GM23338 (cell line): ENCODE results near the gene CDK18. TPM values are rescaled to one million over a fixed set of nuclear protein-coding genes. Genes with fewer than 3 reads are reported as not detected.

Experiments used
- ATAC-seq: fragments of 200-7000 bp; cut with Tn5 transposase; 3 replicates; pipeline ENCODE4 v1.9.1; 2020
- DNase-seq: peaks from one replicate; pipeline ENCODE4 v3.0.0-alpha.2; 2015; ENCODE audit warnings: low spot score
- H2AFZ ChIP-seq: fragments of 200-600 bp; sonication (generic); 2 replicates; pipeline ENCODE4 v1.8.0; 2016; ENCODE audit warnings: antibody characterized with exemption, mild to moderate bottlenecking, moderate library complexity
- H3F3A ChIP-seq: fragments of 200-600 bp; sonication (generic); replicated peaks from 2 replicates; pipeline ENCODE4 v1.8.0; 2017; ENCODE audit warnings: antibody characterized with exemption, mixed run types, low read depth
- H3K27ac ChIP-seq: fragments of 200-600 bp; sonication (generic); 2 replicates; pipeline ENCODE4 v1.6.1; 2016; ENCODE audit warnings: low read depth
- H3K27me3 ChIP-seq: fragments of 200-600 bp; sonication (generic); 2 replicates; pipeline ENCODE4 v1.8.0; 2016; ENCODE audit warnings: mild to moderate bottlenecking, mixed run types, moderate library complexity; ENCODE audit not compliant: insufficient read depth
- H3K36me3 ChIP-seq: fragments of 200-600 bp; sonication (generic); 2 replicates; pipeline ENCODE4 v1.8.0; 2016; ENCODE audit warnings: mild to moderate bottlenecking; ENCODE audit not compliant: insufficient read depth
- H3K4me1 ChIP-seq: fragments of 200-600 bp; sonication (generic); 2 replicates; pipeline ENCODE4 v1.8.0; 2016; ENCODE audit warnings: mild to moderate bottlenecking, moderate library complexity; ENCODE audit not compliant: insufficient read depth
- H3K4me2 ChIP-seq: fragments of 200-600 bp; sonication (generic); 2 replicates; pipeline ENCODE4 v1.7.1; 2017; ENCODE audit warnings: mixed run types
- H3K4me3 ChIP-seq: fragments of 200-600 bp; sonication (generic); 2 replicates; pipeline ENCODE4 v1.6.1; 2016; ENCODE audit warnings: mixed run types
- H3K79me2 ChIP-seq: fragments of 200-600 bp; sonication (generic); replicated peaks from 2 replicates; pipeline ENCODE4 v1.8.0; 2017; ENCODE audit warnings: mild to moderate bottlenecking; ENCODE audit not compliant: insufficient read depth
- H3K9me2 ChIP-seq: fragments of 200-600 bp; sonication (generic); 2 replicates; pipeline ENCODE4 v1.8.0; 2017; ENCODE audit not compliant: insufficient read depth
- H4K20me1 ChIP-seq: fragments of 200-600 bp; sonication (generic); replicated peaks from 2 replicates; pipeline ENCODE4 v1.8.0; 2017; ENCODE audit warnings: mild to moderate bottlenecking; ENCODE audit not compliant: insufficient read depth
- H3K27ac Mint-ChIP-seq: 2 replicates; pipeline ENCODE4 v1.8.0; 2020; ENCODE audit warnings: inconsistent platforms, mild to moderate bottlenecking, moderate library complexity, mixed read lengths
- H3K27me3 Mint-ChIP-seq: 3 replicates; pipeline ENCODE4 v1.8.0; 2022; ENCODE audit warnings: low read depth, mild to moderate bottlenecking, moderate library complexity, mixed read lengths, inconsistent platforms; ENCODE audit not compliant: insufficient read depth, poor library complexity
- H3K36me3 Mint-ChIP-seq: 3 replicates; pipeline ENCODE4 v1.8.0; 2021; ENCODE audit warnings: low read depth, mild to moderate bottlenecking, inconsistent platforms, moderate library complexity, mixed read lengths
- H3K4me1 Mint-ChIP-seq: 3 replicates; pipeline ENCODE4 v1.8.0; 2020; ENCODE audit warnings: mild to moderate bottlenecking, inconsistent platforms, mixed read lengths
- H3K4me3 Mint-ChIP-seq: 3 replicates; pipeline ENCODE4 v1.8.0; 2021; ENCODE audit warnings: moderate library complexity, mild to moderate bottlenecking, inconsistent platforms, mixed read lengths
- H3K9me3 Mint-ChIP-seq: 3 replicates; pipeline ENCODE4 v1.8.0; 2020; ENCODE audit warnings: moderate library complexity, mild to moderate bottlenecking, inconsistent platforms, mixed read lengths
- ETS1 ChIP-seq: IDR thresholded peaks from 2 replicates; pipeline ENCODE4 v1.6.1; 2016; ENCODE audit warnings: antibody characterized with exemption
- JUNB ChIP-seq: IDR thresholded peaks from one replicate; pipeline ENCODE4 v1.6.1; 2016; ENCODE audit warnings: antibody characterized with exemption; ENCODE audit not compliant: unreplicated experiment
- NANOG ChIP-seq: IDR thresholded peaks from 2 replicates; pipeline ENCODE4 v1.6.1; 2016; ENCODE audit warnings: antibody characterized with exemption, borderline replicate concordance
- ZNF114 ChIP-seq: fragments of 250-450 bp; sonication (Bioruptor Pico); IDR thresholded peaks from 2 replicates; pipeline ENCODE4 v1.5.0; 2020; ENCODE audit warnings: mild to moderate bottlenecking, moderate library complexity
- ZNF331 ChIP-seq: fragments of 250-450 bp; sonication (Bioruptor Pico); IDR thresholded peaks from 2 replicates; pipeline ENCODE4 v1.5.0; 2020; ENCODE audit warnings: low read depth, mild to moderate bottlenecking, moderate library complexity
- ZNF462 ChIP-seq: fragments of 250-450 bp; sonication (Bioruptor Pico); IDR thresholded peaks from 2 replicates; pipeline ENCODE4 v1.5.0; 2020; ENCODE audit warnings: mild to moderate bottlenecking, moderate library complexity
- polyA plus RNA-seq: library from polyadenylated mRNA; unstranded; fragments of >200 nt; fragmentation: Nextera tagmentation; extraction: Ambion mirVana; gene quantifications from 2 replicates; pipeline ENCODE4 v1.2.1, GENCODE V29; 2016
- total RNA-seq: library from RNA; depleted of rRNA; stranded (reverse); fragments of >200 nt; shearing (Covaris generic); gene quantifications from 2 replicates; pipeline ENCODE4 v1.2.3, GENCODE V29; 2014
- TF ChIP-seq, protein P1 (sequence below): IDR thresholded peaks from one replicate; pipeline ENCODE4 v1.6.1; 2018; ENCODE audit warnings: antibody characterized with exemption; ENCODE audit not compliant: unreplicated experiment

Gene CDK18
- total and polyA plus RNA-seq, 2 experiments from 2014 or later, result 21.1 to 46.5 TPM

GRCh38 chr1:205513774-205514173 is 9.3 kb downstream of the CDK18 start:
- no peak overlapping the region for H2AFZ ChIP-seq
- H3K4me1 Mint-ChIP-seq, result peaks cover 60% of the 10 kb centered on the region
- TF ChIP-seq ZNF462 (CRISPR knock-in tag) (no peak), ZNF114 (CRISPR knock-in tag) (no peak), ZNF331 (CRISPR knock-in tag) (no peak), NANOG (no peak), ETS1 (no peak), JUNB (no peak)
- TF ChIP-seq, protein P1, sequence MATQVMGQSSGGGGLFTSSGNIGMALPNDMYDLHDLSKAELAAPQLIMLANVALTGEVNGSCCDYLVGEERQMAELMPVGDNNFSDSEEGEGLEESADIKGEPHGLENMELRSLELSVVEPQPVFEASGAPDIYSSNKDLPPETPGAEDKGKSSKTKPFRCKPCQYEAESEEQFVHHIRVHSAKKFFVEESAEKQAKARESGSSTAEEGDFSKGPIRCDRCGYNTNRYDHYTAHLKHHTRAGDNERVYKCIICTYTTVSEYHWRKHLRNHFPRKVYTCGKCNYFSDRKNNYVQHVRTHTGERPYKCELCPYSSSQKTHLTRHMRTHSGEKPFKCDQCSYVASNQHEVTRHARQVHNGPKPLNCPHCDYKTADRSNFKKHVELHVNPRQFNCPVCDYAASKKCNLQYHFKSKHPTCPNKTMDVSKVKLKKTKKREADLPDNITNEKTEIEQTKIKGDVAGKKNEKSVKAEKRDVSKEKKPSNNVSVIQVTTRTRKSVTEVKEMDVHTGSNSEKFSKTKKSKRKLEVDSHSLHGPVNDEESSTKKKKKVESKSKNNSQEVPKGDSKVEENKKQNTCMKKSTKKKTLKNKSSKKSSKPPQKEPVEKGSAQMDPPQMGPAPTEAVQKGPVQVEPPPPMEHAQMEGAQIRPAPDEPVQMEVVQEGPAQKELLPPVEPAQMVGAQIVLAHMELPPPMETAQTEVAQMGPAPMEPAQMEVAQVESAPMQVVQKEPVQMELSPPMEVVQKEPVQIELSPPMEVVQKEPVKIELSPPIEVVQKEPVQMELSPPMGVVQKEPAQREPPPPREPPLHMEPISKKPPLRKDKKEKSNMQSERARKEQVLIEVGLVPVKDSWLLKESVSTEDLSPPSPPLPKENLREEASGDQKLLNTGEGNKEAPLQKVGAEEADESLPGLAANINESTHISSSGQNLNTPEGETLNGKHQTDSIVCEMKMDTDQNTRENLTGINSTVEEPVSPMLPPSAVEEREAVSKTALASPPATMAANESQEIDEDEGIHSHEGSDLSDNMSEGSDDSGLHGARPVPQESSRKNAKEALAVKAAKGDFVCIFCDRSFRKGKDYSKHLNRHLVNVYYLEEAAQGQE, result no peak
- 0 out of 2 replicates have a peak, but pooled peaks cover 4% of the 10 kb centered on the region for H3K9me2 ChIP-seq
- H3K27me3 Mint-ChIP-seq, result peaks cover 14% of the 10 kb centered on the region
- H4K20me1 ChIP-seq, result peaks cover 14% of the 10 kb centered on the region
- H3K36me3 Mint-ChIP-seq, result no peaks in the 10 kb centered on the region; the same call in 2 of the 3 replicates
- peaks cover 13% of the 10 kb centered on the region for H3K4me1 ChIP-seq
- no peak for ATAC-seq
- H3K4me2 ChIP-seq, result no peak overlapping the region
- H3K36me3 ChIP-seq, result no peaks in the 10 kb centered on the region
- H3F3A ChIP-seq, result no peaks in the 10 kb centered on the region
- H3K27me3 ChIP-seq, result no peaks in the 10 kb centered on the region
- DNase-seq, result no peak
- H3K79me2 ChIP-seq, result peaks cover under 1% of the 10 kb centered on the region; the same call in 1 of the 2 replicates
- no peak overlapping the region for H3K4me3 Mint-ChIP-seq
- no peak overlapping the region for H3K27ac ChIP-seq
- H3K9me3 Mint-ChIP-seq, result no peaks in the 10 kb centered on the region; the same call in 2 of the 3 replicates
- H3K27ac Mint-ChIP-seq, result no peak overlapping the region
- no peak overlapping the region for H3K4me3 ChIP-seq
